Vagina (tissue), 2 donors: ENCODE results near the gene GATB. TPM values are rescaled to one million over a fixed set of nuclear protein-coding genes. Genes with fewer than 3 reads are reported as not detected.

Experiments
- DNase-seq, 2 donors: peaks; one replicate each; pipeline ENCODE4 v3.0.0-alpha.2; 2017; ENCODE audit errors: extremely low spot score in 2 of 2
- H3K27ac ChIP-seq: fragments of 200-600 bp; sonication (generic); one replicate; pipeline ENCODE4 v1.5.1; 2019
- H3K27me3 ChIP-seq: fragments of 200-600 bp; sonication (generic); one replicate; pipeline ENCODE4 v1.5.1; 2019
- H3K36me3 ChIP-seq, 2 donors: fragments of 200-600 bp; sonication (generic); one replicate each; pipeline ENCODE4 v1.5.1; 2017 to 2019
- H3K4me1 ChIP-seq: fragments of 200-600 bp; sonication (generic); one replicate; pipeline ENCODE4 v1.5.1; 2019
- H3K4me3 ChIP-seq, 2 donors: fragments of 200-600 bp; sonication (generic); 1 replicate in 1 of 2; 2 replicates in 1 of 2; pipeline ENCODE4 v1.5.1; 2016 to 2019
- H3K9me3 ChIP-seq: fragments of 200-600 bp; sonication (generic); one replicate; pipeline ENCODE4 v1.5.1; 2019
- CTCF ChIP-seq, 3 experiments: fragments of 450-650 bp in 2 of 3; fragments of 200-600 bp in 1 of 3; sonication (generic) in 1 of 3; IDR thresholded peaks; one replicate each; pipeline ENCODE4 v1.5.1; 2017 to 2019; ENCODE audit warnings: antibody characterized with exemption in 3 of 3, mild to moderate bottlenecking in 2 of 3, moderate library complexity in 2 of 3
- POLR2A ChIP-seq, 2 donors: fragments of 450-650 bp; IDR thresholded peaks; one replicate each; pipeline ENCODE4 v1.6.1; 2017; ENCODE audit warnings: antibody characterized with exemption in 2 of 2, mild to moderate bottlenecking in 2 of 2, moderate library complexity in 2 of 2
- POLR2AphosphoS5 ChIP-seq, 2 donors: sonication (generic); formaldehyde crosslinking; IDR thresholded peaks; one replicate each; pipeline ENCODE4 v1.9.0; 2017; ENCODE audit warnings: antibody characterized with exemption in 2 of 2, mild to moderate bottlenecking in 2 of 2, low read depth in 1 of 2; ENCODE audit not compliant: insufficient read depth in 1 of 2
- intact Hi-C: fragments of 100-400 bp; cut with DNase I; formaldehyde crosslinking; loops from one replicate; pipeline ENCODE4 v1.15.1; 2023
- total RNA-seq: library from RNA; depleted of rRNA; stranded (reverse); fragments of >200 nt; gene quantifications from one replicate; pipeline ENCODE4 v1.2.3, GENCODE V29; 2016

GATB gene
- total RNA-seq, 1 donor from 2014 or later: 17.7 TPM

DNA sequence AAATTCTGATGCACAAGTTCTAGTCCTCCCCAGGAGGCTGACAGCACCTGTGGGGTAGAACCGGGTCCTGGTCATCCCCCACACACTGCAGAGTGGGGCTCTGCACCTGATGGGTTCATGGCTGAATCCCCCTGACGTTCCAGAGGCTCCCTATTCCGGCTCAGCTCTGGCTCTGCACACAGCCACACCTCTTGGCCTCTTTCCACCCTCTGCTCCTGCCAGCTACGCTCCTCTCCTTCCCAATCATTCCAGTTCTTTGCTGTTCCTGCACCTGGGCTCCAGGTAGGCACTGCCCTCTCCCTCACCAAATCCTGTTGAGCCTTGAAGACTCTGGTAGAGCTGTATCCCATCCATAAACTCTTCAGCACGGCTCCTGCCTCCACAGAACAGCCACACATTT is 75.5 kb downstream of the GATB start:
- H3K9me3 ChIP-seq: no peaks in the 10 kb centered on the region
- H3K4me3 ChIP-seq: no peak overlapping the region
- intact Hi-C loops: no loop called here
- H3K36me3 ChIP-seq: peaks cover 0 to 3% of the 10 kb centered on the region in 2 donors
- no peak for DNase-seq
- TF ChIP-seq POLR2A (IDR thresholded peaks at IDR 0.05) (no peak), CTCF (IDR thresholded peaks at IDR 0.05) (no peak), POLR2AphosphoS5 (IDR thresholded peaks at IDR 0.05; ENCODE audit: insufficient read depth in 1 of 2, low read depth in 1 of 2) (no peak)
- H3K27me3 ChIP-seq: no peaks in the 10 kb centered on the region
- peaks cover 36% of the 10 kb centered on the region for H3K4me1 ChIP-seq
- no peak overlapping the region for H3K27ac ChIP-seq

DNA sequence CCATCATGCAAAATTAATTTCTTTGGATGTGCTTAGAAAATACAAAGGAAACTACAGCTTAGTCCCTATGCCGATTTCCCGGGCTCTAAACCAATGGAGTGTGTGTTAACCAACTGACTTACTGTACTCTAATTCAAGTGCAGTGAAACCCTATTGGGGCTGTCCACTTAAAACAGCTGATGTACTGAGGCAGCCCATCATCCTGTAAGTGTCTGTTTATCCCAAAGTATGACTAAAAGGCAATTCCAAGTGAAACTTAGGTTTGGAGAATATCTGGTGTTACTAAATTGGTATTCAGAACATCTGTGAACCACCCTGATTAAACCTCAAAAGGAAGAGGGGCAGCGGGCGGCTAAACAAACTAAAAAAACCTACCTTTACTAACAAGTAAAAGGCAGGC is 79.7 kb downstream of the GATB start:
- TF ChIP-seq POLR2A (IDR thresholded peaks at IDR 0.05): no peak
- TF ChIP-seq CTCF (IDR thresholded peaks at IDR 0.05): no peak
- TF ChIP-seq POLR2AphosphoS5 (IDR thresholded peaks at IDR 0.05; ENCODE audit: insufficient read depth in 1 of 2, low read depth in 1 of 2): no peak
- intact Hi-C loops: no loop called here
- peaks cover 0 to 7% of the 10 kb centered on the region in 2 donors for H3K36me3 ChIP-seq

DNA sequence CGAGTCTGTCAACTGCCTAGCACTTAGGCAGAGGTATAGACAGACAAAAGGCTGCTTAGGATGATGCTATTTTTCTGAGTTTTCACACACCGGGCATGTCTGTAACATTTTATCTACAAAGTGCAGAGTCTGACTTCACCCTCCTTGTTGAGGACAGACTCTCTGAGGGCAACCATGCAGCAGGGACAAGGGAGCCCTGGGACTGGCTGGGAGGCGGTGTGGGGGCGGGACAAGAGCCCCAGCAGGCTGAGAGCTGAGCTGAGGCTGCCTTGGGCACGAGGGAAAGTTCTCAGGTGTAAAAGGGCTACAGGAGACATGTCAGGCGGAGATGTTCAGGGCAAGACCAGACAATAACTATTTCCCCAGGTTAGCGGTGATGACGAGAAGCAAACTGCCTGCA is 81.6 kb downstream of the GATB start:
- intact Hi-C loops: no loop called here
- H3K4me3 ChIP-seq: no peak overlapping the region
- H3K4me1 ChIP-seq: peaks cover 8% of the 10 kb centered on the region
- TF ChIP-seq CTCF (IDR thresholded peaks at IDR 0.05) (no peak), POLR2AphosphoS5 (IDR thresholded peaks at IDR 0.05; ENCODE audit: insufficient read depth in 1 of 2, low read depth in 1 of 2) (no peak), POLR2A (IDR thresholded peaks at IDR 0.05) (no peak)
- no peak overlapping the region for H3K27ac ChIP-seq
- peaks cover 0 to 7% of the 10 kb centered on the region in 2 donors for H3K36me3 ChIP-seq
- no peaks in the 10 kb centered on the region for H3K9me3 ChIP-seq
- no peak for DNase-seq
- no peaks in the 10 kb centered on the region for H3K27me3 ChIP-seq

More for the DNA sequence above, 79.7 kb downstream of the GATB start:
- no peak overlapping the region for H3K4me3 ChIP-seq
- H3K27me3 ChIP-seq: no peaks in the 10 kb centered on the region
- H3K4me1 ChIP-seq: peaks cover 3% of the 10 kb centered on the region
- no peak for DNase-seq
- H3K27ac ChIP-seq: no peak overlapping the region
- H3K9me3 ChIP-seq: no peaks in the 10 kb centered on the region

DNA sequence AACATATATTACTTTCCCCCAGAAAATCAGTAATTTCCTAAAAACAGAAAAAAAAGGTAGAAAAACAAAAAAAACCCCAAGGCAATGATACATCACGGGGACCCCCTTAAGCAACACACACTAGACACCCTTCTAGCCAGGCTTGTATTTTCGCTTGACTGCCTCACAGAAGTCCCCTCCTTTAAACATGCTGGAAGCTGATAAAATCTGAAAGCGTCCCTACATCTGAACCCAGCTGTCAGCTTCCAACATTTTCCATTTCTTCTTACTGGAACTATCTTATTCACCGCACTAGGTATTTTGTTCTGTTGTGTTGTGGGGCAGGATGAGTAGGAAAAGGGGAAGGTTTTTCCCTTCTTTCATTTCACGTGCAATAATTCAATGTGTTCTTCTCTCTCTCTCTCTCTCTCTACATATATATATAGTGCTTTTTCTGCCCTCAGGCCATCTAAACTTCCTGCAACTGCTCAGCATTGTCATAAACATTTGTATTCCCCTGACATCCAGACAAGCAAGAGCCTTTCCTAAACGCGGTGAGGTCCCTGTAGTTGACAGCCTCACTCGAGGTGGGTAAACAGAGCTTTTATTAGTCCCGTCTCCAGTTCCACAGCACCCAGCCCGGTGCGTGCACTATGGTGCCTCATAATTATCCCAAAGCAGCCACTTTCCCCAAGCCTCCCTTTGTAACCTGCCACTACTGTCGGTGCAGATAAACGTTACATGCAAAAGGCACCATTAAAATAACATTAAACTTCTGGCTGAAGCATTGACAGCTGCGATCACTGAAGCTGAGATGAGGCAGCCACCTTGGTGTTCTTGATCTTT is 82.5 kb downstream of the GATB start:
- peaks cover 12% of the 10 kb centered on the region for H3K4me1 ChIP-seq
- H3K27ac ChIP-seq: no peak overlapping the region
- no peak for DNase-seq
- no peaks in the 10 kb centered on the region for H3K9me3 ChIP-seq
- H3K27me3 ChIP-seq: no peaks in the 10 kb centered on the region
- H3K36me3 ChIP-seq: peaks cover 0 to 7% of the 10 kb centered on the region in 2 donors
- intact Hi-C loops: no loop called here
- no peak overlapping the region for H3K4me3 ChIP-seq
- TF ChIP-seq POLR2A (IDR thresholded peaks at IDR 0.05) (no peak), CTCF (IDR thresholded peaks at IDR 0.05) (no peak), POLR2AphosphoS5 (IDR thresholded peaks at IDR 0.05; ENCODE audit: insufficient read depth in 1 of 2, low read depth in 1 of 2) (no peak)

GRCh38 chr4:151677193-151677592 is 83.6 kb downstream of the GATB start:
- H3K27ac ChIP-seq: no peak overlapping the region
- no peak overlapping the region for H3K4me3 ChIP-seq
- peaks cover 12% of the 10 kb centered on the region for H3K4me1 ChIP-seq
- no peaks in the 10 kb centered on the region for H3K27me3 ChIP-seq
- no peaks in the 10 kb centered on the region for H3K9me3 ChIP-seq
- TF ChIP-seq CTCF (IDR thresholded peaks at IDR 0.05): no peak
- no peak for TF ChIP-seq POLR2A (IDR thresholded peaks at IDR 0.05)
- no peak for DNase-seq
- intact Hi-C loops: no loop called here
- H3K36me3 ChIP-seq: peaks cover 0 to 7% of the 10 kb centered on the region in 2 donors
